Lung (tissue), 12 donors: ENCODE results near the gene CALD1. TPM values are rescaled to one million over a fixed set of nuclear protein-coding genes. Genes with fewer than 3 reads are reported as not detected.

Source experiments
- ATAC-seq: fragments of 200-7000 bp; cut with Tn5 transposase; one replicate; pipeline ENCODE4 v1.9.1; 2020; ENCODE audit warnings: moderate number of reproducible peaks; ENCODE audit not compliant: insufficient read depth, low FRiP score
- DNase-seq, 3 donors: peaks; one replicate each; pipeline ENCODE4 v3.0.0-alpha.2; 2013 to 2017
- H3K27ac ChIP-seq, 2 donors: one replicate each; pipeline ENCODE4 v1.5.1; 2013; ENCODE audit warnings: mild to moderate bottlenecking in 2 of 2, moderate library complexity in 2 of 2, control low read depth in 1 of 2, inconsistent platforms in 1 of 2, low read depth in 1 of 2, low read length in 1 of 2
- H3K27me3 ChIP-seq, 3 donors: one replicate each; pipeline ENCODE4 v1.5.1; 2013; ENCODE audit warnings: low read length in 2 of 3; ENCODE audit not compliant: control insufficient read depth in 3 of 3, insufficient read depth in 3 of 3
- H3K36me3 ChIP-seq, 4 donors: one replicate each; pipeline ENCODE4 v1.5.1; 2013; ENCODE audit warnings: low read length in 4 of 4, mild to moderate bottlenecking in 1 of 4, moderate library complexity in 1 of 4; ENCODE audit not compliant: control insufficient read depth in 4 of 4, insufficient read depth in 4 of 4
- H3K4me1 ChIP-seq, 5 donors: one replicate each; pipeline ENCODE4 v1.5.1; 2013; ENCODE audit warnings: low read length in 5 of 5, mild to moderate bottlenecking in 2 of 5, moderate library complexity in 1 of 5; ENCODE audit not compliant: control insufficient read depth in 5 of 5, insufficient read depth in 5 of 5
- H3K4me3 ChIP-seq: one replicate; pipeline ENCODE4 v1.5.1; 2013; ENCODE audit warnings: mild to moderate bottlenecking, control low read depth, moderate library complexity
- H3K9ac ChIP-seq, 2 donors: one replicate each; pipeline ENCODE4 v1.5.1; 2013; ENCODE audit warnings: low read length in 2 of 2, control low read depth in 1 of 2; ENCODE audit not compliant: insufficient read depth in 1 of 2
- H3K9me3 ChIP-seq, 4 donors: one replicate each; pipeline ENCODE4 v1.5.1; 2013; ENCODE audit warnings: low read length in 3 of 4, mild to moderate bottlenecking in 1 of 4, moderate library complexity in 1 of 4; ENCODE audit not compliant: control insufficient read depth in 4 of 4, insufficient read depth in 3 of 4
- CTCF ChIP-seq: IDR thresholded peaks from 2 replicates; pipeline ENCODE4 v1.5.1; 2012; ENCODE audit warnings: mild to moderate bottlenecking; ENCODE audit errors: control extremely low read depth, extremely low read depth
- WGBS, 2 donors: extraction: QIAGEN DNeasy Blood & Tissue Kit; methylation state at CpG; one replicate each; pipeline ENCODE4 v1.1.7; 2013; 5-methylcytosine and 5-hydroxymethylcytosine counted together
- polyA plus RNA-seq, 2 donors: library from polyadenylated mRNA; stranded (reverse); fragments of 200-250 nt; gene quantifications; one replicate each; pipeline ENCODE4 v1.2.1, GENCODE V29; 2013
- total RNA-seq, 2 donors: library from RNA; depleted of rRNA in 1 of 2; stranded (reverse); fragments of >200 nt in 1 of 2; gene quantifications; one replicate each; pipeline ENCODE4 v1.2.1, GENCODE V29; 2014 to 2021
- donor health status: control.
- donor health status: control.
- donor health status: Bipolar disorder and iron deficiency.
- donor health status: healthy.
- donor health status: DM: yes; HTN: yes; CAD: no.

Gene CALD1
- total and polyA plus RNA-seq, 4 donors, result 56.4 to 173 (median 92.0) TPM

- DNase-seq, result no peak
- H3K27ac ChIP-seq, result no peak overlapping the region
- WGBS, 2 donors, result 90 to 91% methylated on average over 1 of the region's 1 CpG
- no peaks in the 10 kb centered on the region for H3K36me3 ChIP-seq
- no peak overlapping the region for H3K4me3 ChIP-seq
- H3K9me3 ChIP-seq, result no peaks in the 10 kb centered on the region
- no peak for ATAC-seq
- no peak overlapping the region for H3K9ac ChIP-seq
- TF ChIP-seq CTCF, result no peak
- peaks cover 0 to 4% (median 2%) of the 10 kb centered on the region in 5 donors for H3K4me1 ChIP-seq
- H3K27me3 ChIP-seq, result peaks cover 0 to 49% (median 0%) of the 10 kb centered on the region in 3 donors
Observed at GRCh38 chr7:134763960-134764359, 15.5 kb upstream of the CALD1 start.

- DNase-seq (no peak), ATAC-seq (no peak)
- H3K36me3 ChIP-seq, result no peaks in the 10 kb centered on the region
- H3K9ac ChIP-seq, result no peak overlapping the region
- H3K4me3 ChIP-seq, result no peak overlapping the region
- peaks cover 0 to 46% (median 0%) of the 10 kb centered on the region in 3 donors for H3K27me3 ChIP-seq
- TF ChIP-seq CTCF, result no peak
- no peaks in the 10 kb centered on the region for H3K9me3 ChIP-seq
- H3K4me1 ChIP-seq, result peaks cover 0 to 4% (median 2%) of the 10 kb centered on the region in 5 donors
- H3K27ac ChIP-seq, result no peak overlapping the region
- 90 to 93% methylated on average over 1 of the region's 1 CpG for whole genome bisulfite sequencing, 2 donors
Observed at GRCh38 chr7:134764365-134764764, 15.1 kb upstream of the CALD1 start.

- H3K36me3 ChIP-seq, result no peaks in the 10 kb centered on the region
- no peak for TF ChIP-seq CTCF
- H3K27me3 ChIP-seq, result peaks cover 0 to 55% (median 0%) of the 10 kb centered on the region in 3 donors
- no peak overlapping the region for H3K4me3 ChIP-seq
- no peaks in the 10 kb centered on the region for H3K9me3 ChIP-seq
- 66 to 73% methylated on average over 15 of the region's 15 CpGs for WGBS, 2 donors
- peaks cover 0 to 2% (median 0%) of the 10 kb centered on the region in 5 donors for H3K4me1 ChIP-seq
- DNase-seq, result peak; percentile 25 to 57 (median 31)
- H3K27ac ChIP-seq, result peak overlapping the region; percentile 11 to 67
- ATAC-seq, result no peak
- no peak overlapping the region for H3K9ac ChIP-seq
Observed at GRCh38 chr7:134766779-134767519, 12.5 kb upstream of the CALD1 start.
